K562 (cell line): Measurements from ENCODE around the gene SLC12A4. TPM values are rescaled to one million over a fixed set of nuclear protein-coding genes. Genes with fewer than 3 reads are reported as not detected.

ENCODE experiments used
- ATAC-seq: fragments of 200-7000 bp; cut with Tn5 transposase; 3 replicates; pipeline ENCODE4 v1.9.1; 2020; ENCODE audit warnings: moderate library complexity
- BruUV-seq: library from RNA; stranded (reverse); fragments of 400-500 nt; replicated peaks from 2 replicates; lab custom pipeline; 2021; lab: Mats Ljungman, UMichigan
- CTCF ChIA-PET: fragments of 300-600 bp; formaldehyde crosslinking; extraction: SDS; loops from one replicate; lab custom pipeline; 2021; ENCODE audit warnings: low intra/inter-chr PET ratio; lab: Yijun Ruan, JAX
- POLR2A ChIA-PET: fragments of 300-600, 350-650 bp; sonication (Branson Sonifier 250); formaldehyde crosslinking; extraction: SDS; loops from one replicate; lab custom pipeline; 2021; ENCODE audit warnings: antibody characterized with exemption, inconsistent platforms; lab: Yijun Ruan, JAX
- DNase-seq, 4 experiments: peaks; one replicate each; pipeline versions ENCODE4 v3.0.0 to v3.0.0-alpha.2; 2011 to 2018; ENCODE audit warnings: low spot score in 3 of 4, mixed read lengths in 3 of 4; ENCODE audit errors: extremely low read depth in 1 of 4
- FAIRE-seq: peaks from 2 replicates; lab custom pipeline; 2011; peaks lifted over from hg19 to GRCh38; lab: Jason Lieb, UNC
- H2AFZ ChIP-seq: 2 replicates; pipeline ENCODE4 v1.6.0; 2011; ENCODE audit warnings: low read depth, low read length, control low read depth, inconsistent platforms
- H3K27ac ChIP-seq: fragments of 200-600 bp; 3 replicates; pipeline ENCODE4 v1.8.0; 2011; ENCODE audit warnings: low read depth, mild to moderate bottlenecking, control low read depth, inconsistent platforms, low read length, moderate library complexity, mixed read lengths; ENCODE audit errors: extremely low read depth
- H3K27me3 ChIP-seq, 2 experiments: fragments of 300-600 bp in 1 of 2; 2 replicates in 1 of 2; 3 replicates in 1 of 2; pipeline versions ENCODE4 v1.6.0 to v1.8.0; 2011; ENCODE audit warnings: inconsistent platforms in 2 of 2, low read length in 2 of 2, mild to moderate bottlenecking in 1 of 2, mixed read lengths in 1 of 2, moderate library complexity in 1 of 2; ENCODE audit not compliant: control insufficient read depth in 2 of 2, insufficient read depth in 2 of 2
- H3K36me3 ChIP-seq: fragments of 300-600 bp; 3 replicates; pipeline ENCODE4 v1.8.0; 2011; ENCODE audit warnings: mild to moderate bottlenecking, low read length, inconsistent platforms; ENCODE audit not compliant: control insufficient read depth, insufficient read depth
- H3K4me1 ChIP-seq, 2 experiments: fragments of 200-600 bp in 1 of 2; replicated peaks in 1 of 2; 2 replicates in 1 of 2; 3 replicates in 1 of 2; pipeline versions ENCODE4 v1.5.1 to v1.8.0; 2011; ENCODE audit warnings: inconsistent platforms in 2 of 2, low read length in 2 of 2, mild to moderate bottlenecking in 1 of 2, mixed read lengths in 1 of 2, moderate library complexity in 1 of 2; ENCODE audit not compliant: control insufficient read depth in 2 of 2, insufficient read depth in 2 of 2
- H3K4me2 ChIP-seq: 2 replicates; pipeline ENCODE4 v1.6.1; 2011; ENCODE audit warnings: low read length, control low read depth, inconsistent platforms, mixed read lengths; ENCODE audit not compliant: insufficient read depth
- H3K4me3 ChIP-seq: fragments of 200-600 bp; sonication (generic), shearing (Covaris generic); 2 replicates; pipeline ENCODE4 v1.5.1; 2016; ENCODE audit warnings: control low read depth, inconsistent platforms
- H3K79me2 ChIP-seq: fragments of 200-600 bp; 3 replicates; pipeline ENCODE4 v1.8.0; 2011; ENCODE audit warnings: low read length, inconsistent platforms; ENCODE audit not compliant: control insufficient read depth, insufficient read depth
- H3K9ac ChIP-seq, 2 experiments: 2 replicates each; pipeline versions ENCODE4 v1.6.0 to v1.6.1; 2011; ENCODE audit warnings: low read depth in 2 of 2, low read length in 2 of 2, control low read depth in 1 of 2, inconsistent platforms in 1 of 2, mild to moderate bottlenecking in 1 of 2, mixed read lengths in 1 of 2; ENCODE audit not compliant: insufficient read depth in 1 of 2
- H3K9me1 ChIP-seq: one replicate; pipeline ENCODE4 v1.6.0; 2011; ENCODE audit warnings: inconsistent platforms, mild to moderate bottlenecking, low read length, moderate library complexity; ENCODE audit not compliant: control insufficient read depth, insufficient read depth
- H3K9me3 ChIP-seq: replicated peaks from 2 replicates; pipeline ENCODE4 v1.5.1; 2011; ENCODE audit warnings: low read depth, low read length, inconsistent platforms; ENCODE audit not compliant: control insufficient read depth, insufficient read depth
- H4K20me1 ChIP-seq: replicated peaks from 2 replicates; pipeline ENCODE4 v1.6.1; 2011; ENCODE audit warnings: low read length, inconsistent platforms, mixed read lengths; ENCODE audit not compliant: control insufficient read depth, insufficient read depth
- CSDE1 ChIP-seq, 2 experiments: fragments of 450-650 bp; IDR thresholded peaks; 2 replicates each; pipeline ENCODE4 v1.6.1; 2016; ENCODE audit warnings: mild to moderate bottlenecking in 1 of 2
- ERF ChIP-seq: fragments of 450-650 bp; formaldehyde crosslinking; IDR thresholded peaks from 2 replicates; pipeline ENCODE4 v1.4.0; 2020; ENCODE audit warnings: mild to moderate bottlenecking, mixed read lengths
- HDAC3 ChIP-seq: fragments of 450-650 bp; IDR thresholded peaks from 2 replicates; pipeline ENCODE4 v1.6.1; 2018; ENCODE audit warnings: borderline replicate concordance, mild to moderate bottlenecking, moderate library complexity; ENCODE audit not compliant: partially characterized antibody
- MECOM ChIP-seq: fragments of 250-450 bp; sonication (Bioruptor Pico); IDR thresholded peaks from 2 replicates; pipeline ENCODE4 v1.8.0; 2022; ENCODE audit warnings: inconsistent platforms
- PHB ChIP-seq: fragments of 250-450 bp; sonication (Bioruptor Pico); IDR thresholded peaks from 2 replicates; pipeline ENCODE4 v1.5.0; 2021
- POLR2G ChIP-seq: fragments of 200-400 bp; formaldehyde crosslinking; IDR thresholded peaks from 2 replicates; pipeline ENCODE4 v1.6.1; 2017; ENCODE audit warnings: low read depth, mild to moderate bottlenecking, antibody characterized with exemption, low read length, moderate library complexity
- SETDB1 ChIP-seq: IDR thresholded peaks from one replicate; pipeline ENCODE4 v1.6.1; 2012; ENCODE audit warnings: low read length, control low read depth, inconsistent platforms
- ZNF175 ChIP-seq: fragments of 200-800 bp; sonication (Bioruptor generic); IDR thresholded peaks from 2 replicates; pipeline ENCODE4 v1.6.1; 2016; ENCODE audit warnings: low read depth, mild to moderate bottlenecking, missing genetic modification characterization, missing compliant biosample characterization
- WGBS: fragments of 100-300 bp; shearing (Covaris generic); methylation state at CpG from one replicate; pipeline ENCODE4 v1.1.6; 2016; ENCODE audit warnings: low coverage, mixed read lengths; ENCODE audit not compliant: insufficient coverage; ENCODE audit errors: missing lambda C conversion rate; 5-methylcytosine and 5-hydroxymethylcytosine counted together
- in situ Hi-C: fragments of 300-500 bp; cut with MboI; formaldehyde crosslinking; loops from 4 replicates; pipeline ENCODE4 v1.15.0; 2018; ENCODE audit warnings: inconsistent platforms, mixed read lengths
- intact Hi-C: fragments of 100-400 bp; cut with micrococcal nuclease; formaldehyde crosslinking; loops from 2 replicates; pipeline ENCODE4 v1.14.2; 2022
- polyA plus RNA-seq, 8 experiments: library from polyadenylated mRNA; depleted of rRNA in 4 of 8; stranded (reverse) in 5 of 8; unstranded in 3 of 8; fragments of >200 nt; fragmentation: Nextera tagmentation in 2 of 8; fragmentation: Illumina TruSeq in 1 of 8; extraction: Ambion mirVana in 2 of 8; extraction: Trizol in 1 of 8; gene quantifications; 2 replicates each; pipeline versions ENCODE4 v1.2.1 to v1.2.3, GENCODE V29; 2011 to 2014; ENCODE audit warnings: inconsistent platforms in 1 of 8, missing spikeins in 1 of 8
- total RNA-seq, 7 experiments: library from RNA; depleted of rRNA in 6 of 7; stranded (reverse); fragments of >200 nt in 6 of 7; fragmentation: Illumina TruSeq in 2 of 7; extraction: Trizol in 2 of 7; gene quantifications; 2 replicates each; pipeline versions ENCODE4 v1.2.1 to v1.2.3, GENCODE V29; 2011 to 2021; ENCODE audit warnings: low replicate concordance in 1 of 7

SLC12A4 gene
- total and polyA plus RNA-seq, 9 of the 15 experiments (the other 6 are each of a cell fraction or from before 2014, with no cell fraction given): 0.75 to 43.5 (median 15.0) TPM

DNA sequence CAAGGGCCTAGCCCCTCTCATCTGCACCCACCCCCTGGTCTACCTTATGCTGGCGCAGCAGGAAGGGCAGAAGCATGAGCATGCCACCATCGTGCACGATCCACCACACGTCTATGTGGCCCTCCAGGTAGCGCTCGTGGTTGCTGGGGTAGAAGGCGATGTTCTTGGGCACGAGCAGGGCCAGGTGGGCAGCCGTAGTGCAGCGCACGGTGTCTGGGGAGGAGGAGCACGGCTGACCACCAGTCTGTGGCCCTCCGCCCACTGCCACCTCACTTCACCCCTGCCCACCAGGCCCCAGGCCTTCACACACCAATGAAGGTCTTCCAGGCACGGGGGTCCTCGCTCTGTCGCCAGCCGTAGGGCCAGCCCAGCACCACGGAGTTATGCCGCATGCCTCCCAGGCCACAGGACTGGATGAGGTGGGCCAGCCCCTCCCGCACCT, 22.3 kb downstream of the SLC12A4 start:
- ChIA-PET CTCF (no interaction called here), POLR2A (interaction anchor here (0.7 to 1.3 kb wide), 4 partner anchors 9 to 53 kb away, joined by 3 to 7 read pairs (median 3); partner anchors contain the start of genes DPEP2 and PSMB10)
- no peak overlapping the region for H3K4me3 ChIP-seq
- 95% methylated on average over 17 of the region's 20 CpGs for WGBS
- in situ Hi-C loops (no loop called here), intact Hi-C loops (no loop called here)
- ATAC-seq: no peak
- DNase-seq: no peak
- peaks cover 7 to 66% of the 10 kb centered on the region in 2 experiments; a peak in 3 of 5 replicates for H3K4me1 ChIP-seq
- peaks cover 16% of the 10 kb centered on the region; the same call in 1 of the 2 replicates for H4K20me1 ChIP-seq
- H3K27ac ChIP-seq: no peak overlapping the region
- H3K9me3 ChIP-seq: no peaks in the 10 kb centered on the region; the same call in 1 of the 2 replicates
- H3K4me2 ChIP-seq: no peak overlapping the region
- H2AFZ ChIP-seq: no peak overlapping the region
- BruUV-seq: no TSS peak
- H3K36me3 ChIP-seq: peaks cover 92% of the 10 kb centered on the region; the same call in 2 of the 3 replicates
- no peak for FAIRE-seq
- no peaks in the 10 kb centered on the region for H3K27me3 ChIP-seq
- TF ChIP-seq HDAC3 (no peak), POLR2G (peak; percentile 49; the same call in 1 of the 2 replicates)
- H3K9me1 ChIP-seq: no peaks in the 10 kb centered on the region
- H3K9ac ChIP-seq: no peak overlapping the region; a peak in 1 of 4 replicates
- H3K79me2 ChIP-seq: no peaks in the 10 kb centered on the region

DNA sequence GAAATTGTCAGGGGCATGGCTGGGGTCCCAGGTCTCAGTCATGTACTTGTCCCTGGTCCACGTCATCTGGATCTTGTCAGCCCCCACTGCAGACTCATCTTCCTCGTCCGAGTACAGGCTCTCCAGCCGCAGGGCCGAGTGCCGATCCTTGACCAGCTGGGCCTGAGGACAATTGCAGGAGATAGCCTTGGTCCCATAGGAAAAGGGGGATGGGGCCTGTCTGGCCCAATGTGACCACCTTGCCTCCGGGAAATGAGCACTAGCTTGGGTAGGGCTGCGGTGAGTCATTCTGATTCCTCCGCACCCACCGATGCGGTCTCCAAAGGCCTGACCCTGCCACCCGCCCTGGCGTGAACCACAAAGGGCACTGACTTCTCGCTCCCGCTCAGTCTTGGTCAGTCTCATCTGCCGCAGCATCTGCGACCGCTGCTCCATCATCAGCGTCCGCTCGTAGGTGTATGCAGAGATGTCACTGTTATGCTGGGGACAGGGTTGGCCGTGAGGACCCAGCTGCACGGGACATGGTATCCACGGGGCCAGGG, 23.0 kb downstream of the SLC12A4 start:
- BruUV-seq: no TSS peak
- intact Hi-C loops: no loop called here

More for the DNA sequence above, 23.0 kb downstream of the SLC12A4 start:
- H3K4me1 ChIP-seq: peaks cover 7 to 66% of the 10 kb centered on the region in 2 experiments; a peak in 4 of 5 replicates
- H4K20me1 ChIP-seq: peaks cover 16% of the 10 kb centered on the region; the same call in 1 of the 2 replicates
- in situ Hi-C loops: no loop called here
- WGBS: 95% methylated on average over 23 of the region's 24 CpGs
- DNase-seq (no peak), FAIRE-seq (no peak), ATAC-seq (no peak)
- no peak overlapping the region for H2AFZ ChIP-seq
- H3K27me3 ChIP-seq: no peaks in the 10 kb centered on the region
- H3K9me3 ChIP-seq: no peaks in the 10 kb centered on the region; the same call in 1 of the 2 replicates
- H3K27ac ChIP-seq: no peak overlapping the region
- H3K4me2 ChIP-seq: no peak overlapping the region
- CTCF ChIA-PET: interaction anchor here (0.7 kb wide), 1 partner anchor 54 kb away, joined by 3 read pairs; no protein-coding TSS in a partner anchor
- H3K9me1 ChIP-seq: no peaks in the 10 kb centered on the region
- POLR2A ChIA-PET: interaction anchor here (1.0 to 1.8 kb wide), 4 partner anchors 9 to 54 kb away, joined by 3 to 7 read pairs (median 4); partner anchors contain the start of gene DPEP2
- no peak overlapping the region for H3K4me3 ChIP-seq
- no peaks in the 10 kb centered on the region for H3K79me2 ChIP-seq
- peaks cover 85% of the 10 kb centered on the region; the same call in 2 of the 3 replicates for H3K36me3 ChIP-seq
- no peak for TF ChIP-seq PHB (CRISPR knock-in tag)
- no peak for TF ChIP-seq ZNF175 (CRISPR knock-in tag)
- no peak for TF ChIP-seq MECOM (CRISPR knock-in tag)
- no peak for TF ChIP-seq CSDE1 (IDR thresholded peaks at IDR 0.05)
- no peak for TF ChIP-seq ERF
- no peak for TF ChIP-seq SETDB1
- TF ChIP-seq, all 486 proteins: peak for 0
- H3K9ac ChIP-seq: peak overlapping the region in 1 of 2 experiments; percentile 27; a peak in 1 of 4 replicates
